ENCODE results near the gene NFIB.

Gene NFIB

GRCh38 chr9:14258660-14259239, 55.2 kb downstream of the NFIB start:
- no peak overlapping the region for H3K4me3 ChIP-seq (ENCODE audit: low read depth, low read length)
- no peak for DNase-seq (ENCODE audit: low read depth)

DNA sequence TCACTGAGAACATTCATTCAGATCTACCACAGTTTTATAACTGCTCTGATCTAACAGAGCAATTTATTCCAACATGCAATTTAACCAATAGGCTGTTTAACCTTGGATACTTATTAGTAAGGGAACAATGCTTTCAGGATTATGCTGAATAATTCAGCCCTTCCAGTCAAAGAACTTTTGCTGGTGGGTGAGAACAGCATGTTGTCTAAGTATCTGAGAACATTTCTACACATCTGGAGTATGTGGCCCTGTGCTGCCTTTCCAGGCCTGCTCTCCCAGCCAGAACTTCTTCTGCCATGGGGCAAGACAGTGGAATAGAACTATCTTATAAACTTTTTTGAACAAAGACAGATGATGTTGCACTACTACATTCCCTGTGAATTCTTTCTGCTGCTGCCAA, 55.8 kb downstream of the NFIB start:
- H3K4me3 ChIP-seq (ENCODE audit: low read depth, low read length): no peak overlapping the region
- TF ChIP-seq CTCF (IDR thresholded peaks at IDR 0.05; ENCODE audit: insufficient read depth, low read depth, low read length, missing control alignments): no peak

More at GRCh38 chr9:14258660-14259239, 55.2 kb downstream of the NFIB start:
- TF ChIP-seq CTCF (IDR thresholded peaks at IDR 0.05; ENCODE audit: insufficient read depth, low read depth, low read length, missing control alignments): no peak

GRCh38 chr9:14256588-14256987, 57.4 kb downstream of the NFIB start:
- no peak for TF ChIP-seq CTCF (IDR thresholded peaks at IDR 0.05; ENCODE audit: insufficient read depth, low read depth, low read length, missing control alignments)
- H3K4me3 ChIP-seq (ENCODE audit: low read depth, low read length): no peak overlapping the region

More for the DNA sequence above, 55.8 kb downstream of the NFIB start:
- DNase-seq (ENCODE audit: low read depth): no peak

GRCh38 chr9:14251154-14252071, 62.5 kb downstream of the NFIB start:
- DNase-seq (ENCODE audit: low read depth): no peak
- no peak for TF ChIP-seq CTCF (IDR thresholded peaks at IDR 0.05; ENCODE audit: insufficient read depth, low read depth, low read length, missing control alignments)
- H3K4me3 ChIP-seq (ENCODE audit: low read depth, low read length): no peak overlapping the region

More at GRCh38 chr9:14256588-14256987, 57.4 kb downstream of the NFIB start:
- DNase-seq (ENCODE audit: low read depth): no peak

DNA sequence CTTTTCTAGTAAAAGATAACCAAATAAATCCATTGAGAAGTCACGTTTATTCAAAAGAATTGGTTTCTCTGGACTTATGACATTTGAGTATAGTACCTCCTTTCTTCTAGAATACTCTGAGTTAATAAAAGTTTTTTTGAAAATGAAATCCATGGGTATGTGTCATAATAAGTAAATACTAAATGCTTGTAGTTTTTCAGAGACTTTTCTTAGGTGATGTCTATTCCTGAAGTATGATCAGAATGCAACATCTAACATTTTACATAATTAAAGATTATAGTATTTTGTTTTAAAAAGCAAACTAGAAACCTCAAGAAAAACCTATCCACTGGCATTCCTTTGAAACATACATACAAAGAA, 63.2 kb downstream of the NFIB start:
- no peak for DNase-seq (ENCODE audit: low read depth)
- TF ChIP-seq CTCF (IDR thresholded peaks at IDR 0.05; ENCODE audit: insufficient read depth, low read depth, low read length, missing control alignments): no peak
- H3K4me3 ChIP-seq (ENCODE audit: low read depth, low read length): no peak overlapping the region

GRCh38 chr9:14249527-14249926, 64.4 kb downstream of the NFIB start:
- no peak for DNase-seq (ENCODE audit: low read depth)
- H3K4me3 ChIP-seq (ENCODE audit: low read depth, low read length): no peak overlapping the region
- no peak for TF ChIP-seq CTCF (IDR thresholded peaks at IDR 0.05; ENCODE audit: insufficient read depth, low read depth, low read length, missing control alignments)
